Glutamatergic neuron (in vitro differentiated cells): Measurements from ENCODE around the gene RGL2. TPM values are rescaled to one million over a fixed set of nuclear protein-coding genes. Genes with fewer than 3 reads are reported as not detected.
A peak's percentile ranks its signal among the peaks of the same experiment; 100 is the strongest.

ENCODE experiments used
- DNase-seq: peaks from one replicate; pipeline ENCODE4 v3.0.0; 2022
- H3K27ac Mint-ChIP-seq: one replicate; pipeline ENCODE4 v1.8.0; 2020; ENCODE audit warnings: mild to moderate bottlenecking, mixed read lengths, inconsistent platforms; ENCODE audit not compliant: unreplicated experiment
- H3K27me3 Mint-ChIP-seq: one replicate; pipeline ENCODE4 v1.8.0; 2020; ENCODE audit warnings: mild to moderate bottlenecking, moderate library complexity, mixed read lengths, inconsistent platforms; ENCODE audit not compliant: unreplicated experiment
- H3K36me3 Mint-ChIP-seq: one replicate; pipeline ENCODE4 v1.8.0; 2020; ENCODE audit warnings: mild to moderate bottlenecking, mixed read lengths, inconsistent platforms; ENCODE audit not compliant: unreplicated experiment
- H3K4me1 Mint-ChIP-seq: one replicate; pipeline ENCODE4 v1.8.0; 2020; ENCODE audit warnings: mild to moderate bottlenecking, low read depth, mixed read lengths, inconsistent platforms; ENCODE audit not compliant: unreplicated experiment
- H3K4me3 Mint-ChIP-seq: one replicate; pipeline ENCODE4 v1.8.0; 2020; ENCODE audit warnings: mild to moderate bottlenecking, mixed read lengths, inconsistent platforms; ENCODE audit not compliant: unreplicated experiment
- H3K9me3 Mint-ChIP-seq: one replicate; pipeline ENCODE4 v1.8.0; 2020; ENCODE audit warnings: mild to moderate bottlenecking, moderate library complexity, mixed read lengths, inconsistent platforms; ENCODE audit not compliant: unreplicated experiment
- CTCF ChIP-seq: fragments of 200-600 bp; sonication (generic); IDR thresholded peaks from one replicate; pipeline ENCODE4 v1.5.0; 2021; ENCODE audit not compliant: partially characterized antibody, unreplicated experiment
- total RNA-seq: library from RNA; stranded (reverse); fragmentation: NEBNext Ultra II Directional; extraction: Animal tissue kit (Norgen Biotek cat#: 25700); gene quantifications from one replicate; pipeline ENCODE4 v1.2.1, GENCODE V29; 2021; ENCODE audit not compliant: unreplicated experiment

The RGL2 gene
- total RNA-seq, 1 donor from 2014 or later, result 61.3 TPM

GRCh38 chr6:33316603-33317418, 18.1 kb upstream of the RGL2 start:
- Mint-ChIP-seq H3K4me1 (peaks cover 18% of the 10 kb centered on the region), H3K36me3 (no peaks in the 10 kb centered on the region), H3K27me3 (peaks cover 9% of the 10 kb centered on the region), H3K9me3 (peaks cover 15% of the 10 kb centered on the region), H3K4me3 (peak overlapping the region; percentile 81), H3K27ac (peak overlapping the region; percentile 33)
- no peak for TF ChIP-seq CTCF
- DNase-seq, result no peak

GRCh38 chr6:33315793-33316602, 17.3 kb upstream of the RGL2 start:
- peaks cover 10% of the 10 kb centered on the region for H3K27me3 Mint-ChIP-seq
- no peak for TF ChIP-seq CTCF
- no peak for DNase-seq
- H3K4me3 Mint-ChIP-seq, result peak overlapping the region; percentile 81
- H3K9me3 Mint-ChIP-seq, result peaks cover 15% of the 10 kb centered on the region
- H3K36me3 Mint-ChIP-seq, result no peaks in the 10 kb centered on the region
- H3K27ac Mint-ChIP-seq, result no peak overlapping the region
- H3K4me1 Mint-ChIP-seq, result peaks cover 18% of the 10 kb centered on the region

GRCh38 chr6:33314943-33315792, 16.4 kb upstream of the RGL2 start:
- Mint-ChIP-seq H3K27ac (no peak overlapping the region), H3K36me3 (no peaks in the 10 kb centered on the region), H3K27me3 (peaks cover 10% of the 10 kb centered on the region), H3K4me3 (peak overlapping the region; percentile 73), H3K4me1 (peaks cover 17% of the 10 kb centered on the region), H3K9me3 (peaks cover 11% of the 10 kb centered on the region)
- no peak for DNase-seq
- TF ChIP-seq CTCF, result no peak

GRCh38 chr6:33314515-33314942, 15.8 kb upstream of the RGL2 start:
- peak overlapping the region; percentile 73 for H3K4me3 Mint-ChIP-seq
- H3K27ac Mint-ChIP-seq, result no peak overlapping the region
- H3K36me3 Mint-ChIP-seq, result no peaks in the 10 kb centered on the region
- no peak for DNase-seq
- TF ChIP-seq CTCF, result no peak
- H3K27me3 Mint-ChIP-seq, result peaks cover 10% of the 10 kb centered on the region
- peaks cover 11% of the 10 kb centered on the region for H3K9me3 Mint-ChIP-seq
- peaks cover 17% of the 10 kb centered on the region for H3K4me1 Mint-ChIP-seq
